Measurements from ENCODE around the gene SCFD1. TPM values are rescaled to one million over a fixed set of nuclear protein-coding genes. Genes with fewer than 3 reads are reported as not detected.

SCFD1 gene, protein sequence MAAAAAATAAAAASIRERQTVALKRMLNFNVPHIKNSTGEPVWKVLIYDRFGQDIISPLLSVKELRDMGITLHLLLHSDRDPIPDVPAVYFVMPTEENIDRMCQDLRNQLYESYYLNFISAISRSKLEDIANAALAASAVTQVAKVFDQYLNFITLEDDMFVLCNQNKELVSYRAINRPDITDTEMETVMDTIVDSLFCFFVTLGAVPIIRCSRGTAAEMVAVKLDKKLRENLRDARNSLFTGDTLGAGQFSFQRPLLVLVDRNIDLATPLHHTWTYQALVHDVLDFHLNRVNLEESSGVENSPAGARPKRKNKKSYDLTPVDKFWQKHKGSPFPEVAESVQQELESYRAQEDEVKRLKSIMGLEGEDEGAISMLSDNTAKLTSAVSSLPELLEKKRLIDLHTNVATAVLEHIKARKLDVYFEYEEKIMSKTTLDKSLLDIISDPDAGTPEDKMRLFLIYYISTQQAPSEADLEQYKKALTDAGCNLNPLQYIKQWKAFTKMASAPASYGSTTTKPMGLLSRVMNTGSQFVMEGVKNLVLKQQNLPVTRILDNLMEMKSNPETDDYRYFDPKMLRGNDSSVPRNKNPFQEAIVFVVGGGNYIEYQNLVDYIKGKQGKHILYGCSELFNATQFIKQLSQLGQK
- total RNA-seq (74.4 TPM), polyA plus RNA-seq (ENCODE audit: insufficient read depth, low read depth, low replicate concordance) (52.0 TPM)
- long read RNA-seq, donor 1, partial matches to known transcripts: 0 of 3 reads
- long read RNA-seq, donor 1, other reads (novel, unspliced or antisense): 0 of 3 reads
- long read RNA-seq, donor 2, partial matches to known transcripts: 0 of 10 reads
- long read RNA-seq, donor 2, other reads (novel, unspliced or antisense): 0 of 10 reads
- long read RNA-seq, donor 3, partial matches to known transcripts: 0 of 9 reads
- long read RNA-seq, donor 3, other reads (novel, unspliced or antisense): 0 of 9 reads
- long read RNA-seq, donor 4, partial matches to known transcripts: 0 of 5 reads
- long read RNA-seq, donor 4, other reads (novel, unspliced or antisense): 0 of 5 reads
- long read RNA-seq, donor 5, partial matches to known transcripts: 0 of 1 reads
- long read RNA-seq, donor 5, other reads (novel, unspliced or antisense): 0 of 1 reads
- long read RNA-seq, donor 6, partial matches to known transcripts: 5 of 14 reads
- long read RNA-seq, donor 6, other reads (novel, unspliced or antisense): 0 of 14 reads
- long read RNA-seq, donor 7, transcript SCFD1-203 (25 exons, 2,359 nt): major isoform, 17 of 25 reads
- long read RNA-seq, donor 7, partial matches to known transcripts: 5 of 25 reads
- long read RNA-seq, donor 7, other reads (novel, unspliced or antisense): 2 of 25 reads
- long read RNA-seq, donor 8, partial matches to known transcripts: 0 of 7 reads
- long read RNA-seq, donor 8, other reads (novel, unspliced or antisense): 0 of 7 reads
- long read RNA-seq, donor 9, transcript SCFD1-203 (25 exons, 2,359 nt): major isoform, 5 of 8 reads
- long read RNA-seq, donor 9, partial matches to known transcripts: 0 of 8 reads
- long read RNA-seq, donor 9, other reads (novel, unspliced or antisense): 0 of 8 reads
- long read RNA-seq, donor 10, partial matches to known transcripts: 5 of 13 reads
- long read RNA-seq, donor 10, other reads (novel, unspliced or antisense): 0 of 13 reads

DNA sequence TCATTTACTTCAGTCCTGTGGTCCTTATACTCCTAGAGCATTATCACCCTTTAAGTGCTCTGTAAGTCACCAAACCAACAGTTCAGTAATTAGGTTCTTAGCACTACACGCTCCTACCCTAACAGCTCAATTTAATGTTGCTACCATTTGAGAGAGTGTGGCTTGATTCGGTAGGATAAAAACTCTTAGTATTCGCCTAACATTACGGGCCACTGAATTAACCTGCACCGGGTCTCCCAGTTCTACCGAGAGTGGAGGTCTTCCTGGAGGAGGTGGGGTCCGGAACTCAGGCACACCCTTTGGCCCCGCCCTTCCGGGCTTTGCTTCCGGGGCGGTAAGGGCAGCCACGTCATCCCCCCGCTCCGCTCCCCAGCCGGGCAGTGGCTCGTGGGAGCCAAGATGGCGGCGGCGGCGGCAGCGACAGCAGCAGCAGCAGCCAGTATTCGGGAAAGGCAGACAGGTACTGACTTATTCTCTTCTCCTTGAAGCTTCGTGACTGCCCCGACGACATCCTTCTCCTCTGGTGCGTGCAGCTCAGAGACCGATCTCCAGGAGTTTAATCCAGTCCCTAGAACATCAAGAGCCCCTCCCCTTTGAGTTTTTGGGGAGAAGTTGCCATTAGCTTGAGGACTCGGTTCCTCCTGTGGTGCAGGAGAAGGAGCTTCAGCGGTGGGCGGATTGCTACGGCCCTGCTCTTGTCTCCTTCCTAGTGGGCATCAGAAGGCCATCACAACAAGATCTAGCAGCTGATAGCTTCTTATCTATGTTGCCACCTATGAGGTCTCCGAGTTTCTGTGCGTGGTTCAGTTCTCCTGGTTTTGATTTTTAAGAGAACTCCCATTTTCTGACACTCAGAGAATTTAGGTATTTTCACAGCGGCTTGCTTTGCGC, at the start of gene SCFD1:
Gene SCFD1 (plus strand): TSS at position 380 of the 891 bp plus-strand sequence. CDS start 20 bp downstream, at position 400.
- peaks cover 0 to 5% (median 5%) of the 10 kb centered on the region in 3 donors for H3K4me1 ChIP-seq (ENCODE audit: control insufficient read depth in 2 of 3, insufficient read depth in 2 of 3, low read depth in 1 of 3, low read length in 3 of 3)
- no peak for FAIRE-seq

DNA sequence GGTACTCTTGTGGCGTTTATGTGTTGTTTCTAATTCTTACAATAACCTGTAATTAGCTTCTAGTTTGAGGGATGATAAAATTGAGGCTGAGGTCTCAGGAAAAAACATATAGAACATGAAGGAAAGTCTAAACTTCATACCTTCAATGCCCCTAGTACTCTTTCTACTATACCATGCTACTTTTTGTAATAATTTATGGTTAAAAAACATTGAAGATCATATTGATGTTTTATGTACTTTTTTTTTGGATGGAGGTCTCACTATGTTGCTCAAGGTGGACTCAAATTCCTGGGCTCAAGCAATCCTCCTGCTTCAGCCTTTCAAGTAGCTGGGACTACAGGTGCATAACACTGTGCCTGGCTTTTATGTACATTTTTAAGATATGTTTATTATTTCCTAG, 49.3 kb upstream of the SCFD1 start:
- Histone ChIP-seq H3K36me3 (ENCODE audit: control insufficient read depth in 2 of 3, insufficient read depth in 3 of 3, low read length in 3 of 3) (no peaks in the 10 kb centered on the region), H3K9ac (ENCODE audit: low read length in 3 of 3) (no peak overlapping the region), H3K9me3 (ENCODE audit: control insufficient read depth in 2 of 3, insufficient read depth in 1 of 3, low read length in 3 of 3) (no peaks in the 10 kb centered on the region), H3K4me3 (ENCODE audit: low read length in 3 of 3) (no peak overlapping the region), H3K27me3 (ENCODE audit: control insufficient read depth, insufficient read depth, low read length) (no peaks in the 10 kb centered on the region), H3K27ac (ENCODE audit: low read depth in 2 of 2, low read length in 2 of 2) (no peak overlapping the region), H3K4me1 (ENCODE audit: control insufficient read depth in 2 of 3, insufficient read depth in 2 of 3, low read depth in 1 of 3, low read length in 3 of 3) (no peaks in the 10 kb centered on the region)
- TF ChIP-seq, protein P1, sequence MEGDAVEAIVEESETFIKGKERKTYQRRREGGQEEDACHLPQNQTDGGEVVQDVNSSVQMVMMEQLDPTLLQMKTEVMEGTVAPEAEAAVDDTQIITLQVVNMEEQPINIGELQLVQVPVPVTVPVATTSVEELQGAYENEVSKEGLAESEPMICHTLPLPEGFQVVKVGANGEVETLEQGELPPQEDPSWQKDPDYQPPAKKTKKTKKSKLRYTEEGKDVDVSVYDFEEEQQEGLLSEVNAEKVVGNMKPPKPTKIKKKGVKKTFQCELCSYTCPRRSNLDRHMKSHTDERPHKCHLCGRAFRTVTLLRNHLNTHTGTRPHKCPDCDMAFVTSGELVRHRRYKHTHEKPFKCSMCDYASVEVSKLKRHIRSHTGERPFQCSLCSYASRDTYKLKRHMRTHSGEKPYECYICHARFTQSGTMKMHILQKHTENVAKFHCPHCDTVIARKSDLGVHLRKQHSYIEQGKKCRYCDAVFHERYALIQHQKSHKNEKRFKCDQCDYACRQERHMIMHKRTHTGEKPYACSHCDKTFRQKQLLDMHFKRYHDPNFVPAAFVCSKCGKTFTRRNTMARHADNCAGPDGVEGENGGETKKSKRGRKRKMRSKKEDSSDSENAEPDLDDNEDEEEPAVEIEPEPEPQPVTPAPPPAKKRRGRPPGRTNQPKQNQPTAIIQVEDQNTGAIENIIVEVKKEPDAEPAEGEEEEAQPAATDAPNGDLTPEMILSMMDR (IDR thresholded peaks at IDR 0.05; ENCODE audit: borderline replicate concordance, extremely low read depth, insufficient read depth): no peak
- intact Hi-C loops (cut with DNase I): no loop called here
- FAIRE-seq (no peak), DNase-seq (no peak)

More for the DNA sequence above, at the start of gene SCFD1:
- no peaks in the 10 kb centered on the region for H3K9me3 ChIP-seq (ENCODE audit: control insufficient read depth in 2 of 3, insufficient read depth in 1 of 3, low read length in 3 of 3)
- DNase-seq: peak; percentile 96 to 98 (median 98)
- H3K4me3 ChIP-seq (ENCODE audit: low read length in 3 of 3): peak within 1 kb of the TSS; percentile 95 to 98 (median 97)
- intact Hi-C loops (cut with DNase I): no loop called here
- no peaks in the 10 kb centered on the region for H3K36me3 ChIP-seq (ENCODE audit: control insufficient read depth in 2 of 3, insufficient read depth in 3 of 3, low read length in 3 of 3)
- H3K27ac ChIP-seq (ENCODE audit: low read depth in 2 of 2, low read length in 2 of 2): peak within 1 kb of the TSS; percentile 71 to 84
- no peaks in the 10 kb centered on the region for H3K27me3 ChIP-seq (ENCODE audit: control insufficient read depth, insufficient read depth, low read length)
- peak within 1 kb of the TSS; percentile 92 to 98 (median 97) for H3K9ac ChIP-seq (ENCODE audit: low read length in 3 of 3)
- TF ChIP-seq, protein P1 (IDR thresholded peaks at IDR 0.05; ENCODE audit: borderline replicate concordance, extremely low read depth, insufficient read depth): no peak

Data from kidney (tissue), 22 donors.